Keratinocyte (primary cell): ENCODE data around the gene KMT2C. TPM values are rescaled to one million over a fixed set of nuclear protein-coding genes. Genes with fewer than 3 reads are reported as not detected.
"Not testable (repeated sequence)": the region's sequence is repeated elsewhere in the genome, so short reads cannot be mapped to it uniquely, and the experiment has no call there.

ENCODE experiments used
- DNase-seq: peaks from one replicate; pipeline ENCODE4 v3.0.0-alpha.2; 2011; ENCODE audit warnings: low read depth, missing footprints, low spot score
- FAIRE-seq: peaks from 2 replicates; lab custom pipeline; 2011; peaks lifted over from hg19 to GRCh38; lab: Jason Lieb, UNC
- H2AFZ ChIP-seq: 2 replicates; pipeline ENCODE4 v1.6.0; 2012; ENCODE audit warnings: low read length, control low read depth, inconsistent platforms; ENCODE audit not compliant: control insufficient read depth
- H3K27ac ChIP-seq: 2 replicates; pipeline ENCODE4 v1.5.1; 2011; ENCODE audit warnings: low read length; ENCODE audit not compliant: control insufficient read depth, insufficient read depth
- H3K27me3 ChIP-seq: 3 replicates; pipeline ENCODE4 v1.6.0; 2011; ENCODE audit warnings: low read length; ENCODE audit not compliant: control insufficient read depth, insufficient read depth; ENCODE audit errors: extremely low read depth
- H3K36me3 ChIP-seq, 2 experiments: 2 replicates in 1 of 2; 3 replicates in 1 of 2; pipeline ENCODE4 v1.5.1; 2011; ENCODE audit warnings: low read length in 2 of 2, mild to moderate bottlenecking in 1 of 2; ENCODE audit not compliant: control insufficient read depth in 2 of 2, insufficient read depth in 2 of 2; ENCODE audit errors: extremely low read depth in 1 of 2
- H3K4me1 ChIP-seq: 3 replicates; pipeline ENCODE4 v1.5.1; 2011; ENCODE audit warnings: low read length; ENCODE audit not compliant: control insufficient read depth, insufficient read depth; ENCODE audit errors: extremely low read depth
- H3K4me2 ChIP-seq: 3 replicates; pipeline ENCODE4 v1.6.0; 2011; ENCODE audit warnings: low read depth, low read length; ENCODE audit not compliant: control insufficient read depth, insufficient read depth; ENCODE audit errors: extremely low read depth
- H3K4me3 ChIP-seq, 3 experiments: fragments of 200-600 bp in 1 of 3; sonication (generic) in 1 of 3; 2 replicates in 2 of 3; 3 replicates in 1 of 3; pipeline ENCODE4 v1.5.1; 2011 to 2016; ENCODE audit warnings: low read length in 3 of 3, mild to moderate bottlenecking in 3 of 3, control low read depth in 2 of 3, inconsistent platforms in 1 of 3, low read depth in 1 of 3, mixed read lengths in 1 of 3, mixed run types in 1 of 3, moderate library complexity in 1 of 3; ENCODE audit not compliant: control insufficient read depth in 2 of 3, insufficient read depth in 2 of 3; ENCODE audit errors: extremely low read depth in 1 of 3
- H3K79me2 ChIP-seq: 2 replicates; pipeline ENCODE4 v1.6.0; 2012; ENCODE audit warnings: low read length; ENCODE audit not compliant: control insufficient read depth, insufficient read depth
- H3K9ac ChIP-seq: 3 replicates; pipeline ENCODE4 v1.6.0; 2011; ENCODE audit warnings: low read length; ENCODE audit not compliant: control insufficient read depth, insufficient read depth; ENCODE audit errors: extremely low read depth
- H3K9me1 ChIP-seq: 3 replicates; pipeline ENCODE4 v1.6.0; 2011; ENCODE audit warnings: low read length; ENCODE audit not compliant: control insufficient read depth, insufficient read depth; ENCODE audit errors: extremely low read depth
- H3K9me3 ChIP-seq: 2 replicates; pipeline ENCODE4 v1.5.1; 2012; ENCODE audit warnings: low read depth, low read length; ENCODE audit not compliant: control insufficient read depth
- H4K20me1 ChIP-seq: 3 replicates; pipeline ENCODE4 v1.6.0; 2011; ENCODE audit warnings: low read length; ENCODE audit not compliant: control insufficient read depth, insufficient read depth; ENCODE audit errors: extremely low read depth
- EZH2 ChIP-seq: IDR thresholded peaks from one replicate; pipeline ENCODE4 v1.6.1; 2012; ENCODE audit warnings: inconsistent platforms, mild to moderate bottlenecking, low read length, moderate library complexity
- dilution Hi-C: fragments of 300-500 bp; cut with MboI; formaldehyde crosslinking; loops from one replicate; pipeline ENCODE4 v1.7.0; 2020; ENCODE audit warnings: low sequenced_read_pairs; ENCODE audit not compliant: extremely low pct_ligation_motif_present
- polyA plus RNA-seq, 5 experiments: library from polyadenylated mRNA; depleted of rRNA in 3 of 5; stranded (reverse) in 3 of 5; stranded (forward) in 1 of 5; unstranded in 1 of 5; fragments of >200 nt; gene quantifications; 1 replicate in 1 of 5; 2 replicates in 3 of 5; 3 replicates in 1 of 5; pipeline versions ENCODE4 v1.2.1 to v1.2.3, GENCODE V29; 2011 to 2012; ENCODE audit warnings: missing spikeins in 2 of 5, low read depth in 1 of 5, low replicate concordance in 1 of 5
- TF ChIP-seq, protein P1 (sequence below), 3 experiments: IDR thresholded peaks in 1 of 3; conservative IDR thresholded peaks in 1 of 3; optimal IDR thresholded peaks in 1 of 3; 2 replicates in 2 of 3; 3 replicates in 1 of 3; pipeline versions ENCODE3 to v1.5.1; 2011; ENCODE audit warnings: low read length in 3 of 3, mild to moderate bottlenecking in 3 of 3, moderate library complexity in 2 of 3, control low read depth in 1 of 3, inconsistent platforms in 1 of 3; ENCODE audit not compliant: insufficient read depth in 2 of 3; ENCODE audit errors: extremely low read depth in 1 of 3

KMT2C gene
- polyA plus RNA-seq, 1 donor (not counting 4 experiments of a cell fraction or from before 2014, with no cell fraction given) = 8.5 TPM

DNA sequence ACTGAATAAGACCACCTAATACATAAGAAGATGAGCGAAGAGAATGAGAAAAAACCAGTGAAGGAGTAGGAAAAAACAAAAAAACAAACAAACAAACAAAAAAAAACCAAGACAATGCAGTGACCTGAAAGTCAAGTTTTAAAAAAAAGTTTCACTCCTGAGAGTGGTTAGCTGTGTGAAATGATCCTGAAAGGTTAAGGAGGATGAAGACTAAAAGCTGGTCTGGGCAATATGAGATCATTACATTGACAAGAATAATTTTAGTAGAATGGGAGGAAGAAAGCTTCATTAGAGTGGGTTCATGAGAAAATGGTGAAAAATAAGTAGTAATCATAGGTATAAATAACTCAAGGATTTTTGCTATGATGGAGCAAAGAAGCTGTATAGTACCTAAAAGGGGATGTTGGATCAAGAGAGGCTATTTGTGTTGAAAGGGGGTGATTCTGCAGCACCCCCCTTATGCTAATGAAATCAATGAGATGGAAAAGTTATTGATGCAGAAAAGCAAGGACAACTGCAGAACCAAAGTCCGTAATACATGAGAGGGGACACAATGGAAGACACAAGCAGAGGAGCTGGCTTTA is 80.2 kb downstream of the KMT2C start:
- H3K9me1 ChIP-seq = no peaks in the 10 kb centered on the region
- peaks cover 0 to 2% of the 10 kb centered on the region in 2 experiments for H3K36me3 ChIP-seq
- no peak overlapping the region for H3K9ac ChIP-seq
- no peak overlapping the region for H3K4me3 ChIP-seq
- H3K79me2 ChIP-seq = peaks cover 38% of the 10 kb centered on the region
- H3K4me1 ChIP-seq = no peaks in the 10 kb centered on the region
- no peak overlapping the region for H2AFZ ChIP-seq
- H3K27ac ChIP-seq = no peak overlapping the region
- no peaks in the 10 kb centered on the region for H3K9me3 ChIP-seq
- H3K4me2 ChIP-seq = no peak overlapping the region
- FAIRE-seq (no peak), DNase-seq (no peak)
- TF ChIP-seq EZH2 = no peak
- TF ChIP-seq, protein P1, sequence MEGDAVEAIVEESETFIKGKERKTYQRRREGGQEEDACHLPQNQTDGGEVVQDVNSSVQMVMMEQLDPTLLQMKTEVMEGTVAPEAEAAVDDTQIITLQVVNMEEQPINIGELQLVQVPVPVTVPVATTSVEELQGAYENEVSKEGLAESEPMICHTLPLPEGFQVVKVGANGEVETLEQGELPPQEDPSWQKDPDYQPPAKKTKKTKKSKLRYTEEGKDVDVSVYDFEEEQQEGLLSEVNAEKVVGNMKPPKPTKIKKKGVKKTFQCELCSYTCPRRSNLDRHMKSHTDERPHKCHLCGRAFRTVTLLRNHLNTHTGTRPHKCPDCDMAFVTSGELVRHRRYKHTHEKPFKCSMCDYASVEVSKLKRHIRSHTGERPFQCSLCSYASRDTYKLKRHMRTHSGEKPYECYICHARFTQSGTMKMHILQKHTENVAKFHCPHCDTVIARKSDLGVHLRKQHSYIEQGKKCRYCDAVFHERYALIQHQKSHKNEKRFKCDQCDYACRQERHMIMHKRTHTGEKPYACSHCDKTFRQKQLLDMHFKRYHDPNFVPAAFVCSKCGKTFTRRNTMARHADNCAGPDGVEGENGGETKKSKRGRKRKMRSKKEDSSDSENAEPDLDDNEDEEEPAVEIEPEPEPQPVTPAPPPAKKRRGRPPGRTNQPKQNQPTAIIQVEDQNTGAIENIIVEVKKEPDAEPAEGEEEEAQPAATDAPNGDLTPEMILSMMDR (optimal IDR thresholded peaks at IDR 0.05 in 1 of 3, IDR thresholded peaks at IDR 0.05 in 1 of 3, conservative IDR thresholded peaks at IDR 0.05 in 1 of 3; ENCODE audit: extremely low read depth in 1 of 3, insufficient read depth in 2 of 3, low read length in 3 of 3) = no peak
- no peaks in the 10 kb centered on the region for H3K27me3 ChIP-seq
- H4K20me1 ChIP-seq = no peaks in the 10 kb centered on the region
- dilution Hi-C loops = no loop called here

DNA sequence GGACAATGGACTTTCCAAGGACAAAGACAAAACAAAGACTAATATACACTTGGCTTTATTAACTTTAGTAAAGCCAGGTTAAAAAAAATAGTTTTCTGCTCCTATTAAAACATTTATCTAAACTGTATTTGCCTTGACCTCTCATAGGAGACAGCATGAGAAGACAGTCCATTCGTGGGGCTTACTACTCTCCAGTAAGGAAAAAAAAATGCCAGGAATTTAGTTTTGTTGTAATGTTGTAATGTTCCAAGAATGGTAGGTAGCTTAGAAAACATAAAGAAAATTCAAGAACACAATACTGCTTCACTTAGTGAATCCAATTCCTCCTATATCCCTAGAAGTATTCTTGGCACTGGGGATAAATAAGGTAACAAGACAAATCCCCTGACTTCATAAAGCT is 81.7 kb downstream of the KMT2C start:
- no peak overlapping the region for H3K4me2 ChIP-seq
- dilution Hi-C loops = no loop called here
- FAIRE-seq (no peak), DNase-seq (no peak)
- TF ChIP-seq, protein P1 (optimal IDR thresholded peaks at IDR 0.05 in 1 of 3, IDR thresholded peaks at IDR 0.05 in 1 of 3, conservative IDR thresholded peaks at IDR 0.05 in 1 of 3; ENCODE audit: extremely low read depth in 1 of 3, insufficient read depth in 2 of 3, low read length in 3 of 3) = no peak
- TF ChIP-seq EZH2 = no peak
- peaks cover 0 to 2% of the 10 kb centered on the region in 2 experiments for H3K36me3 ChIP-seq
- H3K9me3 ChIP-seq = no peaks in the 10 kb centered on the region
- no peak overlapping the region for H2AFZ ChIP-seq
- H3K27me3 ChIP-seq = no peaks in the 10 kb centered on the region
- H4K20me1 ChIP-seq = no peaks in the 10 kb centered on the region
- no peak overlapping the region for H3K9ac ChIP-seq
- no peak overlapping the region for H3K4me3 ChIP-seq
- peaks cover 30% of the 10 kb centered on the region for H3K79me2 ChIP-seq
- H3K27ac ChIP-seq = no peak overlapping the region
- H3K4me1 ChIP-seq = no peaks in the 10 kb centered on the region
- no peaks in the 10 kb centered on the region for H3K9me1 ChIP-seq

DNA sequence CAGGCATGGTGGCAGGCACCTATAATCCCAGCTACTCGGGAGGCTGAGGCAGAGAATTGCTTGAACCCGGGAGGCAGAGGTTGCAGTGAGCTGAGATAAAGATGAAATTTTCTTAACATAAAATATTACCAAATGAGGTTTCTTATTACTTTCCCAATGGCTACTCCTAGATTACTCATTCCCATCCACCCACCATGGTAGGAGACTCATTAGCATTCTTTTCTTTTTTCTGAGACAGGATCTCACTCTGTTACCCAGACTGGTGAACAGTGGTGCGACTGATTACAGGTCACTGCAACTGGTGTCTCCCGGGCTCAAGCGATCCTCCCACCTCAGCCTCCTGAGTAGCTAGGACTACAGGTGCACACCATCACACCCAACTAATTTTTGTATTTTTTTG is 82.5 kb downstream of the KMT2C start:
- H2AFZ ChIP-seq, H3K9ac ChIP-seq, H3K27me3 ChIP-seq, DNase-seq, H3K27ac ChIP-seq, dilution Hi-C loops, H3K4me2 ChIP-seq, H3K4me3 ChIP-seq, H3K4me1 ChIP-seq, H4K20me1 ChIP-seq, H3K9me1 ChIP-seq, FAIRE-seq, H3K36me3 ChIP-seq, H3K9me3 ChIP-seq: not testable (repeated sequence)
- H3K79me2 ChIP-seq = peaks cover 26% of the 10 kb centered on the region

DNA sequence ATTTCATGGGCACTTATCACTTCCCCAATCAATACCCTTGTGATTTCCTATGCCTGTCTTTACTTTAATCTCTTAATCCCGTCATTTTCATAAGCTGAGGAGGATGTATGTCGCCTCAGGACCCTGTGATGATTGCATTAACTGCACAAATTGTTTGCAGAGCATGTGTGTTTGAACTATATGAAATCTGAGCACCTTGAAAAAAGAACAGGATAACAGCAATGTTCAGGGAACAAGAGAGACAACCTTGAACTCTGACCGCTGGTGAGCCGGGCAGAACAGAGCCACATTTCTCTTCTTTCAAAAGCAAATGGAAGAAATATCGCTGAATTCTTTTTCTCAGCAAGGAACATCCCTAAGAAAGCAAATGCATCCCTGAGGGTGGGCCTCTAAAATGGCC is 84.1 kb downstream of the KMT2C start:
- H3K9me3 ChIP-seq, dilution Hi-C loops, H3K4me3 ChIP-seq, FAIRE-seq, H3K9ac ChIP-seq, H3K4me2 ChIP-seq, H2AFZ ChIP-seq, H4K20me1 ChIP-seq, H3K9me1 ChIP-seq, H3K27me3 ChIP-seq, H3K27ac ChIP-seq, H3K36me3 ChIP-seq, H3K4me1 ChIP-seq, DNase-seq: not testable (repeated sequence)
- peaks cover 32% of the 10 kb centered on the region for H3K79me2 ChIP-seq
